ENCODE results near the gene PRMT2.

DNA sequence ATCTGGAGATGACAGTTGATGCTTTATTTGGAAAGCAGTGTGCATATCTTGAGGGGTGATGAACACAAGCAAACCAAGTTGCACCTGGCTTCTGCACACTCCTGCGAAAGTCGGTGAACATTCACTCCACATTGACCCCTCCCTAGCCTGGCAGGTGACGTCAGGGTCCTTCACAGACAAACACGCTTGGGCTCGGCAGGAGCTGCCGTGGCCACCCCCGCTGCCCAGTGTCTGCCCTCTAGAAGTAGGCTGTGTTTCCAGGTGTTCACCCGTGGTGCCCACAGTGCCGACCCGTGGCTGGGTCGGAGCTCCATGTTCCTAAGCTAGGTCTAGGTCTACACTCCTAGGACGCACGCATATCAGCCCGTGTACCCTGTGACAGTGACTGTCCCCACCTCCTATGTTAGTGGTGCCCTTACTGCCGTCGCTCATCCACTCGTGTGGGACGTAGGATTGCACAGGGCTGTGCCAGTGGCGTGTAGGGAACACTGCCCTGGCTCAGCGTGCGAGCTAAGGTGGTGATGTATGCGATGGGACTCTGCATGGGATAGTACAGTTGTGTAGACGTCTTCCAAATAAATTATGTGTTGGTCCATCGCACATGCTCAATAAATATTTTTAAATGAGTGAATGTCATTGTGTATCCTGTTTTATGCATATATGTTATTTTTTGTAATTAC, 29.0 kb downstream of the PRMT2 start:
- TF ChIP-seq, protein P1, sequence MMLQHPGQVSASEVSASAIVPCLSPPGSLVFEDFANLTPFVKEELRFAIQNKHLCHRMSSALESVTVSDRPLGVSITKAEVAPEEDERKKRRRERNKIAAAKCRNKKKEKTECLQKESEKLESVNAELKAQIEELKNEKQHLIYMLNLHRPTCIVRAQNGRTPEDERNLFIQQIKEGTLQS (CRISPR knock-in tag; conservative IDR thresholded peaks at IDR 0.05), result no peak
- TF ChIP-seq CTCF (IDR thresholded peaks at IDR 0.05) (no peak), NR2C2 (CRISPR knock-in tag; IDR thresholded peaks at IDR 0.05) (no peak), USF1 (CRISPR knock-in tag; IDR thresholded peaks at IDR 0.05) (no peak), CREB1 (CRISPR knock-in tag; IDR thresholded peaks at IDR 0.05) (no peak), HMGA2 (CRISPR knock-in tag; IDR thresholded peaks at IDR 0.05) (no peak), STAT6 (CRISPR knock-in tag; conservative IDR thresholded peaks at IDR 0.05; ENCODE audit: low read depth) (no peak), NFYB (CRISPR knock-in tag; conservative IDR thresholded peaks at IDR 0.05; ENCODE audit: low read depth) (no peak), USF2 (CRISPR knock-in tag; IDR thresholded peaks at IDR 0.05) (no peak), ZNF512 (CRISPR knock-in tag; IDR thresholded peaks at IDR 0.05; ENCODE audit: borderline replicate concordance) (no peak), ZNF423 (CRISPR knock-in tag; IDR thresholded peaks at IDR 0.05) (no peak), NR1H2 (CRISPR knock-in tag; IDR thresholded peaks at IDR 0.05) (no peak), TCF7 (CRISPR knock-in tag; IDR thresholded peaks at IDR 0.05; ENCODE audit: low read depth) (no peak)
- TF ChIP-seq, protein P2, sequence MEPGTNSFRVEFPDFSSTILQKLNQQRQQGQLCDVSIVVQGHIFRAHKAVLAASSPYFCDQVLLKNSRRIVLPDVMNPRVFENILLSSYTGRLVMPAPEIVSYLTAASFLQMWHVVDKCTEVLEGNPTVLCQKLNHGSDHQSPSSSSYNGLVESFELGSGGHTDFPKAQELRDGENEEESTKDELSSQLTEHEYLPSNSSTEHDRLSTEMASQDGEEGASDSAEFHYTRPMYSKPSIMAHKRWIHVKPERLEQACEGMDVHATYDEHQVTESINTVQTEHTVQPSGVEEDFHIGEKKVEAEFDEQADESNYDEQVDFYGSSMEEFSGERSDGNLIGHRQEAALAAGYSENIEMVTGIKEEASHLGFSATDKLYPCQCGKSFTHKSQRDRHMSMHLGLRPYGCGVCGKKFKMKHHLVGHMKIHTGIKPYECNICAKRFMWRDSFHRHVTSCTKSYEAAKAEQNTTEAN (CRISPR knock-in tag; IDR thresholded peaks at IDR 0.05), result no peak
